ENCODE measurements around the gene UBA5.

UBA5 gene

DNA sequence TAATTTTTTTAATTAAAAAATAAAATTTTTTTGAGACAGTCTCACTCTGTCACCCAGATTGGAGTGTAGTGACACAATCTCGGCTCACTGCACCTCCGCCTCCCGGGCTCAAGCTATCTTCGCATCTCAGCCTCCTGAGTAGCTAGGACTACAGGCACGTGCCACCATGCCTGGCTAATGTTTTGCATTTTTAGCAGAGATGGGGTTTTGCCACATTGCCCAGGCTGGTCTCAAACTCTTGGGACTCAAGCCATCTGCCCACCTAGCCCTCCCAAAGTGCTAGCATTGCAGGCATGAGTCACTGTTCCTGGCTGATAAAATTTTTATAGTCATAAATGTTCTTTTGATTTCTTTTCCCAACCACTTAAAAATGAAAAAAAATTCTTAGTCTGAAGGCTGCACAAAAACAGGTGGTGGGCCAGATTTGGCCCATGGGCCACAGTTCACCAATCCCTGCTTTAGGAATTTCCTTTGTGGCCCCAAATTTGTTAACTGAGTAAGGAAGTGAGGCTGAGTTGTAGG lies 9.2 kb downstream of the UBA5 start:
- Histone ChIP-seq H3K4ac (ENCODE audit: low read depth, low read length) (no peak overlapping the region), H4K12ac (ENCODE audit: low read depth, low read length) (no peak overlapping the region), H3K4me1 (ENCODE audit: control insufficient read depth in 1 of 2, insufficient read depth in 2 of 2, low read length in 2 of 2) (no peaks in the 10 kb centered on the region), H3K79me1 (ENCODE audit: low read length) (no peaks in the 10 kb centered on the region), H3K4me2 (ENCODE audit: low read length) (no peak overlapping the region), H3K9me3 (ENCODE audit: insufficient read depth, low read depth, low read length) (no peaks in the 10 kb centered on the region), H3K27me3 (ENCODE audit: insufficient read depth, low read length) (no peaks in the 10 kb centered on the region), H3K4me3 (ENCODE audit: low read depth, low read length) (no peak overlapping the region), H3K14ac (ENCODE audit: low read length) (no peak overlapping the region), H3K36me3 (ENCODE audit: control insufficient read depth in 1 of 2, insufficient read depth in 2 of 2, low read length in 2 of 2) (peaks cover 4 to 6% of the 10 kb centered on the region in 2 experiments), H2BK12ac (ENCODE audit: low read length) (no peak overlapping the region), H2AFZ (ENCODE audit: insufficient read depth, low read length, poor library complexity) (no peak overlapping the region), H3K27ac (ENCODE audit: low read depth, low read length) (no peak overlapping the region), H3K18ac (ENCODE audit: low read length) (no peak overlapping the region), H4K91ac (ENCODE audit: low read depth, low read length) (no peak overlapping the region), H2BK5ac (ENCODE audit: low read depth, low read length, poor library complexity) (no peak overlapping the region), H3K23ac (ENCODE audit: low read length) (no peak overlapping the region), H2AK5ac (ENCODE audit: low read length) (no peak overlapping the region), H3K79me2 (ENCODE audit: control insufficient read depth, insufficient read depth, low read length, poor library complexity) (no peaks in the 10 kb centered on the region), H2BK120ac (ENCODE audit: insufficient read depth, low read length, poor library complexity) (no peak overlapping the region), H4K8ac (ENCODE audit: low read depth, low read length) (no peak overlapping the region), H3K9ac (ENCODE audit: low read length) (no peak overlapping the region)
- WGBS (ENCODE audit: extremely low coverage, insufficient coverage, insufficient read length), result no CpG with 5 or more reads among the region's 5 CpGs
- no peak for DNase-seq

DNA sequence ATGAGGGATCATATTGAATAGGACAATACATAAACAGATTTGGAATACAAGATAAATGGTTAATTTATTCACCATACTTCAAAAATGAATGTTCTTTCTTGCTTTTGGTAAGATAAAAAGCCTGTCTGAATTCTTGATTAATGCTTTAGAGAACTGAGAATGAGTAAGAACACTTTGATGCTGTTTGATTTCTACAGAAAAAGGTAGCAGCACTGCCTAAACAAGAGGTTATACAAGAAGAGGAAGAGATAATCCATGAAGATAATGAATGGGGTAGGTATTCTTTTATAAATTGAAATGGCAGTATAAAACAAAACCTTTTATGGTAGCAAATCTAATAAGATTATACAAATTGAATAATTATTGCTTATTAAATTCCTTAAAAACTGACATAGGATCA lies 15.3 kb downstream of the UBA5 start:
- Histone ChIP-seq H2AFZ (ENCODE audit: insufficient read depth, low read length, poor library complexity) (no peak overlapping the region), H2BK120ac (ENCODE audit: insufficient read depth, low read length, poor library complexity) (no peak overlapping the region), H3K79me1 (ENCODE audit: low read length) (no peaks in the 10 kb centered on the region), H3K4me1 (ENCODE audit: control insufficient read depth in 1 of 2, insufficient read depth in 2 of 2, low read length in 2 of 2) (no peaks in the 10 kb centered on the region), H3K27me3 (ENCODE audit: insufficient read depth, low read length) (no peaks in the 10 kb centered on the region), H3K18ac (ENCODE audit: low read length) (no peak overlapping the region), H3K4ac (ENCODE audit: low read depth, low read length) (no peak overlapping the region), H3K79me2 (ENCODE audit: control insufficient read depth, insufficient read depth, low read length, poor library complexity) (no peaks in the 10 kb centered on the region), H2BK12ac (ENCODE audit: low read length) (no peak overlapping the region), H2BK5ac (ENCODE audit: low read depth, low read length, poor library complexity) (no peak overlapping the region), H3K9ac (ENCODE audit: low read length) (no peak overlapping the region), H3K27ac (ENCODE audit: low read depth, low read length) (no peak overlapping the region), H4K12ac (ENCODE audit: low read depth, low read length) (no peak overlapping the region), H3K36me3 (ENCODE audit: control insufficient read depth in 1 of 2, insufficient read depth in 2 of 2, low read length in 2 of 2) (peaks cover 11% of the 10 kb centered on the region in 2 experiments), H2AK5ac (ENCODE audit: low read length) (no peak overlapping the region), H3K4me2 (ENCODE audit: low read length) (no peak overlapping the region), H4K8ac (ENCODE audit: low read depth, low read length) (no peak overlapping the region), H3K14ac (ENCODE audit: low read length) (no peak overlapping the region), H3K23ac (ENCODE audit: low read length) (no peak overlapping the region), H4K91ac (ENCODE audit: low read depth, low read length) (no peak overlapping the region), H3K9me3 (ENCODE audit: insufficient read depth, low read depth, low read length) (no peaks in the 10 kb centered on the region), H3K4me3 (ENCODE audit: low read depth, low read length) (no peak overlapping the region)
- DNase-seq, result no peak

DNA sequence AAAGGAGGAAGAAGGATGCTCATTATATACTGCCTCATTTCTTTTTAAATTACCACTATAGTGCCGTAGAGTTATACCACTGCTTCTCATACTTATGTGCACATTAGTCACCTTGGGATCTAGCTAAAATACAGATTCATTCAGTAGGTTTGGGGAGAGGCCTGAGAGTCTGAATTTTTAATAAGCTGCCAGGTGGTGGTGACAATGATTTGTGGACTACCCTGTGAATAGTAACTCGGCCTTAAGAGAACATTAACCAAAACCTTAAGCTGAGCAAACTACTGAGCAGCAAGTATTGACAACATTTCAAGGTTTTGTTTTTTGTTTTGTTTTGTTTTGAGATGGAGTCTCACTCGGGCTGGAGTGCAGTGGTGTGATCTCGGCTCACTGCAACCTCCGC lies 19.8 kb downstream of the UBA5 start:
- peaks cover 5 to 11% of the 10 kb centered on the region in 2 experiments for H3K36me3 ChIP-seq (ENCODE audit: control insufficient read depth in 1 of 2, insufficient read depth in 2 of 2, low read length in 2 of 2)
- no peak overlapping the region for H2AK5ac ChIP-seq (ENCODE audit: low read length)
- no peak overlapping the region for H4K91ac ChIP-seq (ENCODE audit: low read depth, low read length)
- no peak overlapping the region for H4K8ac ChIP-seq (ENCODE audit: low read depth, low read length)
- no peak overlapping the region for H3K18ac ChIP-seq (ENCODE audit: low read length)
- DNase-seq, result no peak
- H2BK5ac ChIP-seq (ENCODE audit: low read depth, low read length, poor library complexity), result no peak overlapping the region
- H3K79me1 ChIP-seq (ENCODE audit: low read length), result no peaks in the 10 kb centered on the region
- no peak overlapping the region for H3K4me2 ChIP-seq (ENCODE audit: low read length)
- no peak overlapping the region for H2BK12ac ChIP-seq (ENCODE audit: low read length)
- H3K79me2 ChIP-seq (ENCODE audit: control insufficient read depth, insufficient read depth, low read length, poor library complexity), result no peaks in the 10 kb centered on the region
- H3K23ac ChIP-seq (ENCODE audit: low read length), result no peak overlapping the region
- H2AFZ ChIP-seq (ENCODE audit: insufficient read depth, low read length, poor library complexity), result no peak overlapping the region
- H4K12ac ChIP-seq (ENCODE audit: low read depth, low read length), result no peak overlapping the region
- no CpG with 5 or more reads among the region's 5 CpGs for WGBS (ENCODE audit: extremely low coverage, insufficient coverage, insufficient read length)
- no peaks in the 10 kb centered on the region for H3K27me3 ChIP-seq (ENCODE audit: insufficient read depth, low read length)
- H3K4me1 ChIP-seq (ENCODE audit: control insufficient read depth in 1 of 2, insufficient read depth in 2 of 2, low read length in 2 of 2), result no peaks in the 10 kb centered on the region
- no peak overlapping the region for H3K4ac ChIP-seq (ENCODE audit: low read depth, low read length)
- H2BK120ac ChIP-seq (ENCODE audit: insufficient read depth, low read length, poor library complexity), result no peak overlapping the region
- H3K14ac ChIP-seq (ENCODE audit: low read length), result no peak overlapping the region
- H3K4me3 ChIP-seq (ENCODE audit: low read depth, low read length), result no peak overlapping the region
- H3K9ac ChIP-seq (ENCODE audit: low read length), result no peak overlapping the region
- no peaks in the 10 kb centered on the region for H3K9me3 ChIP-seq (ENCODE audit: insufficient read depth, low read depth, low read length)
- no peak overlapping the region for H3K27ac ChIP-seq (ENCODE audit: low read depth, low read length)

DNA sequence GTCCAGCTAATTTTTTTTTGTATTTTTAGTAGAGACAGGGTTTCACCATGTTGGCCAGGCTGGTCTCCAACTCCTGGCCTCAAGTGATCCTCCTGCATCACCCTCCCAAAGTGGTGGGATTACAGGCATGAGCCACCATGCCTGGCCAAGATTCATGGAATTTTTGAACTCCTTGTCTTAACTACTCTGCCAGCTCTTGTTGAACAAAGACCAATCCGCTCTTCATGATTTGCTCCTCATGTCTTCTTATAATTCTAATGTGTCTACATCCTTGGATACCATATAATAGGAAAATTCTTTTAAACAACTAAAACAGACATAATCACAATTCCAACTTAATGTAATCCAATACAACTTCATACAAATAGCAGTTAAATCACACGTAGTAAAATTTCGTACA lies 21.3 kb downstream of the UBA5 start:
- Histone ChIP-seq H2BK12ac (ENCODE audit: low read length) (no peak overlapping the region), H3K4ac (ENCODE audit: low read depth, low read length) (no peak overlapping the region), H3K4me2 (ENCODE audit: low read length) (no peak overlapping the region), H2BK5ac (ENCODE audit: low read depth, low read length, poor library complexity) (no peak overlapping the region), H3K23ac (ENCODE audit: low read length) (no peak overlapping the region), H3K4me3 (ENCODE audit: low read depth, low read length) (no peak overlapping the region), H3K27ac (ENCODE audit: low read depth, low read length) (no peak overlapping the region), H2AFZ (ENCODE audit: insufficient read depth, low read length, poor library complexity) (no peak overlapping the region), H3K79me2 (ENCODE audit: control insufficient read depth, insufficient read depth, low read length, poor library complexity) (no peaks in the 10 kb centered on the region), H4K8ac (ENCODE audit: low read depth, low read length) (no peak overlapping the region), H3K36me3 (ENCODE audit: control insufficient read depth in 1 of 2, insufficient read depth in 2 of 2, low read length in 2 of 2) (peaks cover 9 to 16% of the 10 kb centered on the region in 2 experiments), H4K91ac (ENCODE audit: low read depth, low read length) (no peak overlapping the region), H2AK5ac (ENCODE audit: low read length) (no peak overlapping the region), H2BK120ac (ENCODE audit: insufficient read depth, low read length, poor library complexity) (no peak overlapping the region), H3K79me1 (ENCODE audit: low read length) (no peaks in the 10 kb centered on the region), H3K9ac (ENCODE audit: low read length) (no peak overlapping the region), H3K9me3 (ENCODE audit: insufficient read depth, low read depth, low read length) (no peaks in the 10 kb centered on the region), H3K27me3 (ENCODE audit: insufficient read depth, low read length) (no peaks in the 10 kb centered on the region), H3K14ac (ENCODE audit: low read length) (no peak overlapping the region), H3K4me1 (ENCODE audit: control insufficient read depth in 1 of 2, insufficient read depth in 2 of 2, low read length in 2 of 2) (no peaks in the 10 kb centered on the region), H3K18ac (ENCODE audit: low read length) (no peak overlapping the region), H4K12ac (ENCODE audit: low read depth, low read length) (no peak overlapping the region)
- WGBS (ENCODE audit: extremely low coverage, insufficient coverage, insufficient read length), result no CpG with 5 or more reads among the region's 3 CpGs
- DNase-seq, result no peak
